ENCODE data around the gene BORCS6.
A peak's percentile ranks its signal among the peaks of the same experiment; 100 is the strongest.

The BORCS6 gene

DNA sequence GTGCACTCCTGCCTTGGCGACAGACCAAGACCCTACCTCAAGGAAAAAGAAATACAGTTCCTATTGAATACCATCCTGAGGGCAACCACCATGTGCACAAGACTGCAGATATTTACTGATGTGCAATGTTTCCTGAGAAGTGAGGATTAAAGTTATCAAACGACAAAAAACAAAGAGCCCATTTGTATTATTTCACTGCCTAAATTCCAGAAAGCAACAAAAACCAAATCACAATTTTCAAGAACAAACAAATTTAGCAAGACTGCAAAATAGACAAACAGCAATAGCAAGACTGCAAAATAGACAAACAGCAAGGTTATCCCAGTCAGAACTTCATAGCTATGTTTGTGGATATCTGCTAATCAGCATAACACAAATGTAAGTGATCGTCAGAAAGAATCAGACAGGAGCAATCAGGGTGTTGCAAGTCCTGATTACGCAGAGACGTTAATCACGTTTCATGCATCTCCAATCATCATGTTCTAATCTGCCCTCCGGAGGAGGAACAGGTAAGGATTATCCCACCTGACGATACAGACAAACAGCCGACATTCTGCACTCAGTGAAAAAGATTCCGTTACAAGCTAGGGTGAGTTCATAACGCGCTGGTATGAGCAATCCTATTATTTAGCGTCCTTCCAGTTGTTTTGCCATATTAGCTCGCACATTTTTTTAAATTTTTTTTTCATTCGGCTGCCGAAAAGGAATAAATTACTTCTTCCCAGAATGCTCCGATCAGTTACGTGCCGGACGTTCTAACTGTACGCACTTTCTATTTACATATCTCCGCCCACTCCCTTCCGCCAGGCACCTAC is 16.7 kb downstream of the BORCS6 start:
- TF ChIP-seq SIN3A (IDR thresholded peaks at IDR 0.05; ENCODE audit: borderline replicate concordance, insufficient read depth, low read length) (peak; percentile 99), TAF1 (IDR thresholded peaks at IDR 0.05; ENCODE audit: borderline replicate concordance, insufficient read depth, low read length) (peak; percentile 68; the same call in 1 of the 2 replicates), FOXP2 (optimal IDR thresholded peaks at IDR 0.05; ENCODE audit: borderline replicate concordance, extremely low read depth, extremely low read length, insufficient read depth) (no peak), POLR2AphosphoS5 (IDR thresholded peaks at IDR 0.05; ENCODE audit: low read depth, low read length) (peak; percentile 100)
- TF ChIP-seq, protein P1, sequence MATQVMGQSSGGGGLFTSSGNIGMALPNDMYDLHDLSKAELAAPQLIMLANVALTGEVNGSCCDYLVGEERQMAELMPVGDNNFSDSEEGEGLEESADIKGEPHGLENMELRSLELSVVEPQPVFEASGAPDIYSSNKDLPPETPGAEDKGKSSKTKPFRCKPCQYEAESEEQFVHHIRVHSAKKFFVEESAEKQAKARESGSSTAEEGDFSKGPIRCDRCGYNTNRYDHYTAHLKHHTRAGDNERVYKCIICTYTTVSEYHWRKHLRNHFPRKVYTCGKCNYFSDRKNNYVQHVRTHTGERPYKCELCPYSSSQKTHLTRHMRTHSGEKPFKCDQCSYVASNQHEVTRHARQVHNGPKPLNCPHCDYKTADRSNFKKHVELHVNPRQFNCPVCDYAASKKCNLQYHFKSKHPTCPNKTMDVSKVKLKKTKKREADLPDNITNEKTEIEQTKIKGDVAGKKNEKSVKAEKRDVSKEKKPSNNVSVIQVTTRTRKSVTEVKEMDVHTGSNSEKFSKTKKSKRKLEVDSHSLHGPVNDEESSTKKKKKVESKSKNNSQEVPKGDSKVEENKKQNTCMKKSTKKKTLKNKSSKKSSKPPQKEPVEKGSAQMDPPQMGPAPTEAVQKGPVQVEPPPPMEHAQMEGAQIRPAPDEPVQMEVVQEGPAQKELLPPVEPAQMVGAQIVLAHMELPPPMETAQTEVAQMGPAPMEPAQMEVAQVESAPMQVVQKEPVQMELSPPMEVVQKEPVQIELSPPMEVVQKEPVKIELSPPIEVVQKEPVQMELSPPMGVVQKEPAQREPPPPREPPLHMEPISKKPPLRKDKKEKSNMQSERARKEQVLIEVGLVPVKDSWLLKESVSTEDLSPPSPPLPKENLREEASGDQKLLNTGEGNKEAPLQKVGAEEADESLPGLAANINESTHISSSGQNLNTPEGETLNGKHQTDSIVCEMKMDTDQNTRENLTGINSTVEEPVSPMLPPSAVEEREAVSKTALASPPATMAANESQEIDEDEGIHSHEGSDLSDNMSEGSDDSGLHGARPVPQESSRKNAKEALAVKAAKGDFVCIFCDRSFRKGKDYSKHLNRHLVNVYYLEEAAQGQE (IDR thresholded peaks at IDR 0.05; ENCODE audit: insufficient read depth in 1 of 2, low read depth in 2 of 2, low read length in 2 of 2), result peak in 1 of 2 experiments; percentile 58; a peak in 3 of 4 replicates

- TF ChIP-seq FOXP2 (optimal IDR thresholded peaks at IDR 0.05; ENCODE audit: borderline replicate concordance, extremely low read depth, extremely low read length, insufficient read depth) (no peak), POLR2AphosphoS5 (IDR thresholded peaks at IDR 0.05; ENCODE audit: low read depth, low read length) (no peak), TAF1 (IDR thresholded peaks at IDR 0.05; ENCODE audit: borderline replicate concordance, insufficient read depth, low read length) (no peak), SIN3A (IDR thresholded peaks at IDR 0.05; ENCODE audit: borderline replicate concordance, insufficient read depth, low read length) (no peak)
- TF ChIP-seq, protein P1 (IDR thresholded peaks at IDR 0.05; ENCODE audit: insufficient read depth in 1 of 2, low read depth in 2 of 2, low read length in 2 of 2), result no peak
Measured at GRCh38 chr17:8167526-8167925, 22.5 kb downstream of the BORCS6 start.

- TF ChIP-seq, protein P1 (IDR thresholded peaks at IDR 0.05; ENCODE audit: insufficient read depth in 1 of 2, low read depth in 2 of 2, low read length in 2 of 2), result no peak
- no peak for TF ChIP-seq SIN3A (IDR thresholded peaks at IDR 0.05; ENCODE audit: borderline replicate concordance, insufficient read depth, low read length)
- TF ChIP-seq TAF1 (IDR thresholded peaks at IDR 0.05; ENCODE audit: borderline replicate concordance, insufficient read depth, low read length), result no peak
- no peak for TF ChIP-seq POLR2AphosphoS5 (IDR thresholded peaks at IDR 0.05; ENCODE audit: low read depth, low read length)
- no peak for TF ChIP-seq FOXP2 (optimal IDR thresholded peaks at IDR 0.05; ENCODE audit: borderline replicate concordance, extremely low read depth, extremely low read length, insufficient read depth)
Measured at GRCh38 chr17:8166731-8167130, 23.2 kb downstream of the BORCS6 start.

DNA sequence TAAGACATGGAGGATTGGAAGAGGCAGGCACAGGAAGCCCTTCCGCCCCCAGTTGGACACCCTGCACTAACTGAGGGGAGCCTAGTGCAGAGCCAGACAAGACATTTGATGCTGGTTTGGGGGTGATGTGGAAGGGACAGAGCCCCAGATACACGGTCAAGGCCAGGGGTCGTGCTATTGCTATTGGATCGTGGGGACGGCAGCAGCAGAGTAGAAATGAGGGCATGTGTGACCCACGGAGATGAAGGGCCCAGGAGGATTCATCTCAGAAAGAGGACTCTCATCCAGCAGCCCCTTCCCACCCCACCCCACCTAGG is 25.2 kb downstream of the BORCS6 start:
- TF ChIP-seq, protein P1 (IDR thresholded peaks at IDR 0.05; ENCODE audit: insufficient read depth in 1 of 2, low read depth in 2 of 2, low read length in 2 of 2), result no peak
- TF ChIP-seq SIN3A (IDR thresholded peaks at IDR 0.05; ENCODE audit: borderline replicate concordance, insufficient read depth, low read length), result no peak
- TF ChIP-seq TAF1 (IDR thresholded peaks at IDR 0.05; ENCODE audit: borderline replicate concordance, insufficient read depth, low read length), result no peak
- TF ChIP-seq FOXP2 (optimal IDR thresholded peaks at IDR 0.05; ENCODE audit: borderline replicate concordance, extremely low read depth, extremely low read length, insufficient read depth), result no peak
- no peak for TF ChIP-seq POLR2AphosphoS5 (IDR thresholded peaks at IDR 0.05; ENCODE audit: low read depth, low read length)

Measured in PFSK-1 (cell line).